Mucosa of stomach (tissue), 1 donor: ENCODE results near the gene PRPS1.
"Not testable (repeated sequence)": the region's sequence is repeated elsewhere in the genome, so short reads cannot be mapped to it uniquely, and the experiment has no call there.

ENCODE experiments used
- H3K27me3 ChIP-seq: one replicate; pipeline ENCODE4 v1.7.0; 2013; ENCODE audit warnings: mild to moderate bottlenecking, low read length; ENCODE audit not compliant: control insufficient read depth, insufficient read depth
- H3K36me3 ChIP-seq: one replicate; pipeline ENCODE4 v1.7.0; 2013; ENCODE audit warnings: low read length; ENCODE audit not compliant: control insufficient read depth, insufficient read depth
- H3K4me1 ChIP-seq: one replicate; pipeline ENCODE4 v1.7.0; 2013; ENCODE audit warnings: mild to moderate bottlenecking, low read length; ENCODE audit not compliant: control insufficient read depth, insufficient read depth
- H3K4me3 ChIP-seq: one replicate; pipeline ENCODE4 v1.7.0; 2013; ENCODE audit warnings: low read length
- H3K9ac ChIP-seq: one replicate; pipeline ENCODE4 v1.7.0; 2013; ENCODE audit warnings: mild to moderate bottlenecking, low read length, moderate library complexity
- H3K9me3 ChIP-seq: one replicate; pipeline ENCODE4 v1.7.0; 2013; ENCODE audit warnings: mild to moderate bottlenecking, low read length, moderate library complexity; ENCODE audit not compliant: control insufficient read depth
- donor health status: Pancreatic carcinoma.

PRPS1 gene

GRCh38 chrX:107646735-107647134 lies 18.4 kb downstream of the PRPS1 start:
- Histone ChIP-seq H3K9me3 (no peaks in the 10 kb centered on the region), H3K4me3 (no peak overlapping the region), H3K27me3 (no peaks in the 10 kb centered on the region), H3K4me1 (no peaks in the 10 kb centered on the region), H3K9ac (no peak overlapping the region), H3K36me3 (no peaks in the 10 kb centered on the region)

GRCh38 chrX:107648332-107648731 lies 20.0 kb downstream of the PRPS1 start:
- no peaks in the 10 kb centered on the region for H3K36me3 ChIP-seq
- H3K9ac ChIP-seq, result no peak overlapping the region
- no peaks in the 10 kb centered on the region for H3K4me1 ChIP-seq
- no peak overlapping the region for H3K4me3 ChIP-seq
- H3K27me3 ChIP-seq, result no peaks in the 10 kb centered on the region
- H3K9me3 ChIP-seq, result no peaks in the 10 kb centered on the region

DNA sequence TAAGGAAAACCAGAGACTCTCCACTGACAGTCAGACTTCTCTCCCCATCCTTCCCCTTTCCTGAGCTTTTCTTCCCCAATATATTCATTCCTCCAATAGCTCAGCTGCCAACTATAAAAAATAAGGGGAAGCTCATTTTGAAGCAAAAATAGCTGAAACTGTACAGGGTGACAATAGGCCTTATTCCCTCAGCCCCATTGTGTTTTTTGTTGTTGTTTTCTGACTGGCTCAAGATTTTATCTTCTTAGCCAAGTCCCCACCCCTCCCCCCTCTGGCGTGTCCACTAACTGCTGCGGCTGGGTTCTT lies 26.2 kb downstream of the PRPS1 start:
- H3K4me1 ChIP-seq, result peaks cover 4% of the 10 kb centered on the region
- no peaks in the 10 kb centered on the region for H3K27me3 ChIP-seq
- no peak overlapping the region for H3K9ac ChIP-seq
- H3K4me3 ChIP-seq, result no peak overlapping the region
- no peaks in the 10 kb centered on the region for H3K9me3 ChIP-seq
- H3K36me3 ChIP-seq, result no peaks in the 10 kb centered on the region

- Histone ChIP-seq H3K4me3 (no peak overlapping the region), H3K9ac (no peak overlapping the region), H3K36me3 (no peaks in the 10 kb centered on the region), H3K27me3 (no peaks in the 10 kb centered on the region), H3K9me3 (no peaks in the 10 kb centered on the region), H3K4me1 (peaks cover 4% of the 10 kb centered on the region)
Measured at GRCh38 chrX:107654872-107655761, 26.8 kb downstream of the PRPS1 start.

GRCh38 chrX:107656978-107657377 lies 28.7 kb downstream of the PRPS1 start:
- H3K4me3 ChIP-seq, result no peak overlapping the region
- no peaks in the 10 kb centered on the region for H3K9me3 ChIP-seq
- H3K27me3 ChIP-seq, result no peaks in the 10 kb centered on the region
- H3K4me1 ChIP-seq, result peaks cover 4% of the 10 kb centered on the region
- no peak overlapping the region for H3K9ac ChIP-seq
- no peaks in the 10 kb centered on the region for H3K36me3 ChIP-seq

DNA sequence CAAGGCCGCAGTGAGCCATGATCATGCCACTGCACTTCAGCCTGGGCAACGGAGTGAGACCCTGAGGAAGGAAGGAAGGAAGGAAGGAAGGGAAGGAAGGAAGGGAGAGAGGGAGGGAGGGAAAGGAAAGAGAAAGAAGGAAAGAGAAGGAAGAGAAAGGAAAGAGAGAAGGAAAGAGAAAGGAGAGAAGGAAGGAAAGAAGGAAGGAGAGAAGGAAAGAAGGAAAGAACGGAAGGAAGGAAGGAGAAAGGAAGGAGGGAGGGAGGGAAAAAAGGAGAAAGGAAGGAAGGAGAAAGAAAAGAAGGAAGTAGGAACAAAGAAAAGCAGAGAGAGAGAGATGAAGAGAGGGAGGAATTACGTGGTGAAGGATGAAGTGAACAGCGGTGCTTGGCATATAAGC lies 30.4 kb downstream of the PRPS1 start:
- Histone ChIP-seq H3K36me3 (no peaks in the 10 kb centered on the region), H3K4me3 (no peak overlapping the region), H3K27me3 (no peaks in the 10 kb centered on the region), H3K9me3 (no peaks in the 10 kb centered on the region), H3K4me1 (peaks cover 4% of the 10 kb centered on the region), H3K9ac (no peak overlapping the region)

GRCh38 chrX:107659286-107659685 lies 31.0 kb downstream of the PRPS1 start:
- Histone ChIP-seq H3K9ac (no peak overlapping the region), H3K4me1 (peaks cover 4% of the 10 kb centered on the region), H3K36me3 (no peaks in the 10 kb centered on the region), H3K27me3 (no peaks in the 10 kb centered on the region), H3K4me3 (no peak overlapping the region), H3K9me3 (no peaks in the 10 kb centered on the region)

DNA sequence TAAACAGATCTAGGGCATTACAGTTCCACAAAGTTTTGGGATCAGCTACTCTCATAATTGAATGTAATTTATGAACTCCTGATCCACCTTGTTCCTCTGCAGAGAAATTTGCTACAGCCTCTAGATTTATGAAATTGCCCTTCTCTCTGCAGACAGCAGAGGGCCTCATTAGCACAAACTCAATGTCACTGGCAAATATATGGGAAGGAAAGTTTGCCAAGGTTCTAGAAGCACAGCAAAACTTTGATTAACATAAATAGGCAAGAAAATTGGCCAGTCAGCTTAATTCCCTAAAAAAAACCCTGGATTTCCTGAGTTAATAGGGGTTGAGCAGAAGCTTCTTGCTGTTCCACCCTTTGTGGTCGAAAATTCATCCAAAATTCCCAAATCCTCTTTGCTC lies 31.5 kb downstream of the PRPS1 start:
- Histone ChIP-seq H3K9me3 (no peaks in the 10 kb centered on the region), H3K9ac (no peak overlapping the region), H3K27me3 (no peaks in the 10 kb centered on the region), H3K4me3 (no peak overlapping the region), H3K36me3 (no peaks in the 10 kb centered on the region), H3K4me1 (peaks cover 4% of the 10 kb centered on the region)

DNA sequence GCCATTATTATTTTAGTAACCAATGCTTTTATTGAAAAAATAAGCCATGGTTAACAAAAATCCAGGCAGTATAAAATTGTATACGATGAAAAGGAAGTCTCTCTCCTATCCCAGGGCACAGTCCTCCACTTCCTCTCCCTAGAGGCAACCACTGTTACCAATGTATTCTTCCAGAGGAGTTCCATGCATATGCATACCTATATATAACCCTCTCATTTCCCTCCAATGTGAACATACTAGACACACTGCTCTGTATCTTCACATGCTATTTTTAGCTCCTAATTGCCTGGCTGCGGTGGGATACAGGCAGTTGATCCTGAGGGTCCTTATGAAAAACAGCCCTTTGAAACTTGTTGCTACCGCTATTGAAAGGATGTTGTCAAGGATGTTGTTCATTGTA lies 33.8 kb downstream of the PRPS1 start:
- no peaks in the 10 kb centered on the region for H3K27me3 ChIP-seq
- no peak overlapping the region for H3K4me3 ChIP-seq
- H3K9ac ChIP-seq, result no peak overlapping the region
- H3K4me1 ChIP-seq, result no peaks in the 10 kb centered on the region
- no peaks in the 10 kb centered on the region for H3K36me3 ChIP-seq
- no peaks in the 10 kb centered on the region for H3K9me3 ChIP-seq

GRCh38 chrX:107662824-107663223 lies 34.5 kb downstream of the PRPS1 start:
- H3K9me3 ChIP-seq, result no peaks in the 10 kb centered on the region
- H3K4me1 ChIP-seq, result no peaks in the 10 kb centered on the region
- H3K9ac ChIP-seq, result no peak overlapping the region
- no peak overlapping the region for H3K4me3 ChIP-seq
- no peaks in the 10 kb centered on the region for H3K36me3 ChIP-seq
- H3K27me3 ChIP-seq, result no peaks in the 10 kb centered on the region

DNA sequence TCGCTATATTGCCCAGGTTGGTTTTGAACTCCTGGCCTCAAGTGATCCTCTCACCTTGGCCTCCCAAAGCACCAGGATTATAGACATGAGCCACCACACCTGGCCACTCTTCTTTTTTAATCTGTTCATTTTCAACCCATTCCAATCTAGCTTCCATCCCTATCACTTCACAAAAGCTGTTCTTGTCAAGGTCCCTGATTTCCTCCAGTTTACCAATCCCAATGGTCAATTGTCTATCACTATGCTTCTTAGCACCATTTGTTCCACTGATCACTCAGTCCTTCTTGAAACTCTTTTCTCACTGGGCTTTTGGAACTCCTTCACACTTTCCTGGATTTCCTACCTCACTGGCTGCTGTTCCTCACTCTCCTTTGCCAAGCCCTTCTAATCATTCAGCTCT lies 38.6 kb downstream of the PRPS1 start:
- H3K4me1 ChIP-seq, result peaks cover 9% of the 10 kb centered on the region
- H3K36me3 ChIP-seq, result no peaks in the 10 kb centered on the region
- H3K4me3 ChIP-seq, result no peak overlapping the region
- H3K9me3 ChIP-seq, result no peaks in the 10 kb centered on the region
- H3K27me3 ChIP-seq, result no peaks in the 10 kb centered on the region
- no peak overlapping the region for H3K9ac ChIP-seq

DNA sequence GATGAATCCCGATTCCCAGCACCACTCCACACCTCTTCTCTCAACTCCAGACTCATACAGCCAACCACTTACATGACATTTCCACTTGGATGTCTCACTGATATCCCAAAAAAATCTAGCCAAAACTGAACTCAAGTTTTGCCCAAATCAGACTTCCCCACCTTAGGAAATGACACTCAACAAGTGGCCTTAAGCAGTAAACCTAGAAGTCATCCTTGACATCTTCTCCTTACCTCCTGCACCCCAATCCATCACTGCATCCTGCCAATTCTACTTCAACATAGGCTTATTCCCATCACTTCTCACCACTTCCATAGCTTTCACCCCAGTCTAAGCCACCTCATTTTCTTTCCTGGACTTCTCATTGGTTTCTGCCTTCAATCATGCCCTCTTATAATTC lies 39.1 kb downstream of the PRPS1 start:
- Histone ChIP-seq H3K4me1 (peaks cover 9% of the 10 kb centered on the region), H3K9ac (no peak overlapping the region), H3K9me3 (no peaks in the 10 kb centered on the region), H3K27me3 (no peaks in the 10 kb centered on the region), H3K36me3 (no peaks in the 10 kb centered on the region), H3K4me3 (no peak overlapping the region)

GRCh38 chrX:107668710-107669109 lies 40.4 kb downstream of the PRPS1 start:
- not testable (repeated sequence) for H3K27me3 ChIP-seq, H3K36me3 ChIP-seq, H3K4me3 ChIP-seq, H3K9ac ChIP-seq, H3K9me3 ChIP-seq
- H3K4me1 ChIP-seq, result peaks cover 15% of the 10 kb centered on the region
